ENCODE results near the gene PDE8A.

Gene PDE8A

DNA sequence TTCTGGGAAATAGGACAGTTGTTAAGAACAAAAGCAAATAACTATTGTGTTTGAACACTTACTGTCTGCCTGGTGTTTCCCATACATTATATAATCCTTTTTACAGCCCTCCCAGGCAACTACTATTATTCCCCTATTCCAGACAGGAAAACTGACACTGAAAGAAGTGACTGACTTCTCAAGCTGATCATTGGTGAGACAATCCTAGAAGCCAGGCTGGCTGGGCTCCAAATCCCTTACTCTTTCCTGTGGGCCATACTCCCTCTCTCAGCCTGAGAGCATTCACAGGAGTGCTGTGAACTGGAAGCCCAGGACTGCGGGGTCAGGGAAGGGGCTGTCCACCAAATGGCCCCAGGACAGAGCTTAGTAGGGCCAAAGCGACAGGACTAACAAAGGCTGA, 39.2 kb upstream of the PDE8A start:
- TF ChIP-seq, protein P1, sequence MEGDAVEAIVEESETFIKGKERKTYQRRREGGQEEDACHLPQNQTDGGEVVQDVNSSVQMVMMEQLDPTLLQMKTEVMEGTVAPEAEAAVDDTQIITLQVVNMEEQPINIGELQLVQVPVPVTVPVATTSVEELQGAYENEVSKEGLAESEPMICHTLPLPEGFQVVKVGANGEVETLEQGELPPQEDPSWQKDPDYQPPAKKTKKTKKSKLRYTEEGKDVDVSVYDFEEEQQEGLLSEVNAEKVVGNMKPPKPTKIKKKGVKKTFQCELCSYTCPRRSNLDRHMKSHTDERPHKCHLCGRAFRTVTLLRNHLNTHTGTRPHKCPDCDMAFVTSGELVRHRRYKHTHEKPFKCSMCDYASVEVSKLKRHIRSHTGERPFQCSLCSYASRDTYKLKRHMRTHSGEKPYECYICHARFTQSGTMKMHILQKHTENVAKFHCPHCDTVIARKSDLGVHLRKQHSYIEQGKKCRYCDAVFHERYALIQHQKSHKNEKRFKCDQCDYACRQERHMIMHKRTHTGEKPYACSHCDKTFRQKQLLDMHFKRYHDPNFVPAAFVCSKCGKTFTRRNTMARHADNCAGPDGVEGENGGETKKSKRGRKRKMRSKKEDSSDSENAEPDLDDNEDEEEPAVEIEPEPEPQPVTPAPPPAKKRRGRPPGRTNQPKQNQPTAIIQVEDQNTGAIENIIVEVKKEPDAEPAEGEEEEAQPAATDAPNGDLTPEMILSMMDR (IDR thresholded peaks at IDR 0.05), result no peak
- Histone ChIP-seq H3K4me1 (peaks cover 0 to 4% (median 2%) of the 10 kb centered on the region in 4 donors), H3K27ac (no peak overlapping the region), H3K27me3 (no peaks in the 10 kb centered on the region), H3K36me3 (no peaks in the 10 kb centered on the region), H3K9me3 (no peaks in the 10 kb centered on the region), H3K4me3 (no peak overlapping the region)
- intact Hi-C loops (cut with DNase I; ENCODE audit: low total_unique reads), result no loop called here
- DNase-seq, result no peak

DNA sequence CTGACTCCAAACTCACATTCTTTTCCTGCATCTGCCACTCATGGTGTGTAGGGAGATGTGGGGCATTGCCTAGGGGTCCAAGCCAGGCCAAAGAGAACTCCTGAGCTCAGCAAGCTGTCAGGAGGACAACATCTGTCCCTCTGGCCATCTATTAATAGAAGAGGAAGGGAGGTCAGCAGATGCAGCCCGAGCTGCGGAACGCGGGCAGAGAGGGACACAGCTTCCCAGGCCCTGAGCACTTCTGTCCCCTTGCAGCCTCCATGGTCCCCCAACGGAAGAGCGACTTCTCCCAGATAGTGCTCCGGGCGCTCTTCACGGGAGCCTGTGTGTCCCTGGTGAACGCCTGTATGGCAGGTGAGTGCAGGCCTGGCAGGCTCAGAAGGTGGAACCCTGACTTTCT, 37.3 kb upstream of the PDE8A start:
- H3K4me3 ChIP-seq, result no peak overlapping the region
- no peaks in the 10 kb centered on the region for H3K9me3 ChIP-seq
- no peak for DNase-seq
- peaks cover 0 to 23% (median 7%) of the 10 kb centered on the region in 4 donors for H3K4me1 ChIP-seq
- intact Hi-C loops (cut with DNase I; ENCODE audit: low total_unique reads), result no loop called here
- H3K36me3 ChIP-seq, result no peaks in the 10 kb centered on the region
- no peak overlapping the region for H3K27ac ChIP-seq
- TF ChIP-seq, protein P1 (IDR thresholded peaks at IDR 0.05), result no peak
- no peaks in the 10 kb centered on the region for H3K27me3 ChIP-seq

DNA sequence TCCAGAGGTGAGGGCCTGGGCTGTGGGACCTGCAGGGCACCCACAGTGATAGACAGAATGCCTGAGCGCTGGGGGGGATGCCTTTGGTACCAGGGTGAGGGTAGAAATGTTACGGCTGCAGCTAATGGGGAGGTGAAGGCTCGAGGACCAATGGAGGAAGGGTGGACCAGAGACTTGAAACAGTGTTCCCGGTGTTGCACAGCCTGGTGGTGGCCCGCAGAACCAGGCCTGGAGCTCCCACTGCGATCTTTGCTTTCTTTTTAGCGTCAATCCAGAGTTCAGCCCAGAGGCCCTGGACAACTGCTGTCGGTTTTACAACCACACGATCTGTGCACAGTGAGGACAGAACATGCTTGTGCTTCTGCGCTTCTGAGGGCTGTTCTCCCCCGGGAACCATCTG, 36.8 kb upstream of the PDE8A start:
- TF ChIP-seq, protein P1 (IDR thresholded peaks at IDR 0.05), result no peak
- Histone ChIP-seq H3K27ac (no peak overlapping the region), H3K9me3 (no peaks in the 10 kb centered on the region), H3K4me3 (no peak overlapping the region), H3K27me3 (no peaks in the 10 kb centered on the region), H3K36me3 (no peaks in the 10 kb centered on the region), H3K4me1 (peaks cover 0 to 28% (median 10%) of the 10 kb centered on the region in 4 donors)
- DNase-seq, result no peak
- intact Hi-C loops (cut with DNase I; ENCODE audit: low total_unique reads), result no loop called here

DNA sequence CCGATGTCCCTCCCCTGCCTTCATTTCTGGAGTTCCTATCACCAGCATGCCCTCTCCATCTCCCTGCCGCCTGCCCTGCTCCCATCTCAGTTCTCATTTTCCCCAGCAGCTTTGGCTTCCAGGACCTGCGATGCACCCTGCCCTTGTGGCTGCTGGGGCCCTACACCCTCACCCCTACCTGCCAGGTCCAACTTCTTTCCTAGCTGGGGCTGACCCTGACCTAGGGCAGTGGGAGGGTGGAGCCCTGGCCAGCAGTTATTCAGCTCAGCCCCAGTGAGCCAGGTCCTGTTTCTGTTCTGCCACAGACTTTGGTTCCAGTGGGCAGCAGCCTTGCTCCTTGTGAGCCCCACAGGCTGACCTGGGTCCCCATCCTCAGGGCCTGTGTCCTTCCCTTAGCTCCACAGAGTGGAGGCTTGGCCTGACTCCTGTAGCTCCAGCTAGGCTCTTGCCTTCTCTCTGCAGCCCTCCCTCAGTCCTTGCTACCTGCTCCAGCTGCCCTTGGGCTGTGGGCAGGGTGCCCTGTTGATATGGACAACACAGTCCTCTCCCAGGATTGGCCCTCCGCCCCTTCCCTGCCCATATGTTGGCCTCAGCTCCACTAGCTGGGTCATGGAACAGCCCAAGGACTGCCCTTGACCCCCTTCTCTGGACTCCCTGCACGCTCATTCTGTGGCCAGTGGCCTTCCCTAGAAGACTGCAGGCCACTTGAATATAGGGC, 34.7 kb upstream of the PDE8A start:
- Histone ChIP-seq H3K4me1 (peaks cover 0 to 43% (median 19%) of the 10 kb centered on the region in 4 donors), H3K4me3 (no peak overlapping the region), H3K36me3 (no peaks in the 10 kb centered on the region), H3K27ac (peak overlapping the region; percentile 49 to 62), H3K27me3 (no peaks in the 10 kb centered on the region), H3K9me3 (no peaks in the 10 kb centered on the region)
- intact Hi-C loops (cut with DNase I; ENCODE audit: low total_unique reads), result no loop called here
- DNase-seq, result no peak
- TF ChIP-seq, protein P1 (IDR thresholded peaks at IDR 0.05), result no peak

DNA sequence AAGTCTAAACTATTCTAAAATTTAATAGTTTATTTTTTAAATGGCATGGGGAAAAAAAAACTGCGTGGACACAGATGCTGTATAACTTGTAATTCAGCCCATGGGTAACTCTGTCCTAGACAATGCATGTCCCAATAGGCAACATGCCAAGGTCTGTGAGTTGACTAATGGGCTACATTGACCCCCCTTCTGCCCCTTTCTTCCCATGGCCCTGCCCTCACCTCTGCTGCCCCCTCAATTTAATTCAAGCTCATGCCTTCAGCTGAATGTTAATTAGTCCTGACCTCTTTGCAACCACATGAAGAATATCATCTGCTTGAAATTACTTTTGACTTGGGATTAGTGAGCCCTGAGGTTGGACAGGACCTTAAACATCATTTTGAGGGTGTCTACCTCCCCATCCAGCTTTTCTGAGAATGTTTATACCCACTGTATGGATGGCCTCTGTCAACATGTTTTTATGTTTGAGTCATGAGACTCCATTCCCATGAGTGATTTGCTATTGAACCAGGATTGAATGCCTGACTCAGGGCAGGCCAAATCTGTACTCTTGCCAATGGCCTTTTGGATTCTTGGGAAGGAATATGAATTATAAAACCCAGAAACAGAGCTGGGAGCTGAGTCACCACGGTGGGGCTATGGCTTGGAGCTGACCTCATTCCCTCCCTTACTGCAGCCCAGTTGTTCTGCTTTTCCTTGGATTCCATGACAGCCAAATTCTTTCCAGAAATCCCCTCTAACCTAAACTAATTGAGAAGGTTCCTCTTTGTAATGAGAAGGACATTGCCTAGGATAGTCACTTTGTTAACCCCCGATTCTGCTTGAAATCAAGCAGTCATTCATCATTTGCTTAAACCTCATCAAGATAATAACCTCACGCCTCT, 33.5 kb upstream of the PDE8A start:
- Histone ChIP-seq H3K4me3 (no peak overlapping the region), H3K27me3 (no peaks in the 10 kb centered on the region), H3K27ac (peak overlapping the region; percentile 49 to 62), H3K4me1 (peaks cover 0 to 43% (median 19%) of the 10 kb centered on the region in 4 donors), H3K36me3 (no peaks in the 10 kb centered on the region), H3K9me3 (no peaks in the 10 kb centered on the region)
- TF ChIP-seq, protein P1 (IDR thresholded peaks at IDR 0.05), result no peak
- intact Hi-C loops (cut with DNase I; ENCODE audit: low total_unique reads), result no loop called here
- DNase-seq, result peak; percentile 50 to 76

Data from tibial artery (tissue), 4 donors.